ENCODE results near the gene MICAL3.

The MICAL3 gene

GRCh38 chr22:17738386-17739128 is 285.8 kb downstream of the MICAL3 start:
- no peak overlapping the region for H3K4me3 ChIP-seq (ENCODE audit: low read depth in 1 of 2, low read length in 2 of 2)
- no peaks in the 10 kb centered on the region for H3K27me3 ChIP-seq (ENCODE audit: control insufficient read depth in 1 of 2, insufficient read depth in 2 of 2, low read length in 2 of 2)
- H3K9me3 ChIP-seq (ENCODE audit: low read length), result no peaks in the 10 kb centered on the region
- peaks cover 10% of the 10 kb centered on the region for H3K36me3 ChIP-seq (ENCODE audit: insufficient read depth, low read length)
- no peak overlapping the region for H3K27ac ChIP-seq (ENCODE audit: low read depth, low read length)
- H3K4me1 ChIP-seq (ENCODE audit: insufficient read depth, low read length), result no peaks in the 10 kb centered on the region
- H3K9ac ChIP-seq (ENCODE audit: low read length), result no peak overlapping the region
